K562 (cell line): ENCODE measurements around the gene PRSS21. TPM values are rescaled to one million over a fixed set of nuclear protein-coding genes. Genes with fewer than 3 reads are reported as not detected.

Source experiments
- ATAC-seq: fragments of 200-7000 bp; cut with Tn5 transposase; 3 replicates; pipeline ENCODE4 v1.9.1; 2020; ENCODE audit warnings: moderate library complexity
- BruUV-seq: library from RNA; stranded (reverse); fragments of 400-500 nt; replicated peaks from 2 replicates; lab custom pipeline; 2021; lab: Mats Ljungman, UMichigan
- CTCF ChIA-PET: fragments of 300-600 bp; formaldehyde crosslinking; extraction: SDS; loops from one replicate; lab custom pipeline; 2021; ENCODE audit warnings: low intra/inter-chr PET ratio; lab: Yijun Ruan, JAX
- POLR2A ChIA-PET: fragments of 300-600, 350-650 bp; sonication (Branson Sonifier 250); formaldehyde crosslinking; extraction: SDS; loops from one replicate; lab custom pipeline; 2021; ENCODE audit warnings: antibody characterized with exemption, inconsistent platforms; lab: Yijun Ruan, JAX
- DNase-seq, 4 experiments: peaks; one replicate each; pipeline versions ENCODE4 v3.0.0 to v3.0.0-alpha.2; 2011 to 2018; ENCODE audit warnings: low spot score in 3 of 4, mixed read lengths in 3 of 4; ENCODE audit errors: extremely low read depth in 1 of 4
- FAIRE-seq: peaks from 2 replicates; lab custom pipeline; 2011; peaks lifted over from hg19 to GRCh38; lab: Jason Lieb, UNC
- H2AFZ ChIP-seq: 2 replicates; pipeline ENCODE4 v1.6.0; 2011; ENCODE audit warnings: low read depth, low read length, control low read depth, inconsistent platforms
- H3K27ac ChIP-seq: fragments of 200-600 bp; 3 replicates; pipeline ENCODE4 v1.8.0; 2011; ENCODE audit warnings: low read depth, mild to moderate bottlenecking, control low read depth, inconsistent platforms, low read length, moderate library complexity, mixed read lengths; ENCODE audit errors: extremely low read depth
- H3K27me3 ChIP-seq, 2 experiments: fragments of 300-600 bp in 1 of 2; 2 replicates in 1 of 2; 3 replicates in 1 of 2; pipeline versions ENCODE4 v1.6.0 to v1.8.0; 2011; ENCODE audit warnings: inconsistent platforms in 2 of 2, low read length in 2 of 2, mild to moderate bottlenecking in 1 of 2, mixed read lengths in 1 of 2, moderate library complexity in 1 of 2; ENCODE audit not compliant: control insufficient read depth in 2 of 2, insufficient read depth in 2 of 2
- H3K36me3 ChIP-seq: fragments of 300-600 bp; 3 replicates; pipeline ENCODE4 v1.8.0; 2011; ENCODE audit warnings: mild to moderate bottlenecking, low read length, inconsistent platforms; ENCODE audit not compliant: control insufficient read depth, insufficient read depth
- H3K4me1 ChIP-seq, 2 experiments: fragments of 200-600 bp in 1 of 2; replicated peaks in 1 of 2; 2 replicates in 1 of 2; 3 replicates in 1 of 2; pipeline versions ENCODE4 v1.5.1 to v1.8.0; 2011; ENCODE audit warnings: inconsistent platforms in 2 of 2, low read length in 2 of 2, mild to moderate bottlenecking in 1 of 2, mixed read lengths in 1 of 2, moderate library complexity in 1 of 2; ENCODE audit not compliant: control insufficient read depth in 2 of 2, insufficient read depth in 2 of 2
- H3K4me2 ChIP-seq: 2 replicates; pipeline ENCODE4 v1.6.1; 2011; ENCODE audit warnings: low read length, control low read depth, inconsistent platforms, mixed read lengths; ENCODE audit not compliant: insufficient read depth
- H3K4me3 ChIP-seq: fragments of 200-600 bp; sonication (generic), shearing (Covaris generic); 2 replicates; pipeline ENCODE4 v1.5.1; 2016; ENCODE audit warnings: control low read depth, inconsistent platforms
- H3K79me2 ChIP-seq: fragments of 200-600 bp; 3 replicates; pipeline ENCODE4 v1.8.0; 2011; ENCODE audit warnings: low read length, inconsistent platforms; ENCODE audit not compliant: control insufficient read depth, insufficient read depth
- H3K9ac ChIP-seq, 2 experiments: 2 replicates each; pipeline versions ENCODE4 v1.6.0 to v1.6.1; 2011; ENCODE audit warnings: low read depth in 2 of 2, low read length in 2 of 2, control low read depth in 1 of 2, inconsistent platforms in 1 of 2, mild to moderate bottlenecking in 1 of 2, mixed read lengths in 1 of 2; ENCODE audit not compliant: insufficient read depth in 1 of 2
- H3K9me1 ChIP-seq: one replicate; pipeline ENCODE4 v1.6.0; 2011; ENCODE audit warnings: inconsistent platforms, mild to moderate bottlenecking, low read length, moderate library complexity; ENCODE audit not compliant: control insufficient read depth, insufficient read depth
- H3K9me3 ChIP-seq: replicated peaks from 2 replicates; pipeline ENCODE4 v1.5.1; 2011; ENCODE audit warnings: low read depth, low read length, inconsistent platforms; ENCODE audit not compliant: control insufficient read depth, insufficient read depth
- H4K20me1 ChIP-seq: replicated peaks from 2 replicates; pipeline ENCODE4 v1.6.1; 2011; ENCODE audit warnings: low read length, inconsistent platforms, mixed read lengths; ENCODE audit not compliant: control insufficient read depth, insufficient read depth
- AFF4 ChIP-seq: sonication (generic); formaldehyde crosslinking; IDR thresholded peaks from 2 replicates; pipeline ENCODE4 v1.8.0; 2023; ENCODE audit warnings: mild to moderate bottlenecking, missing genetic modification reagents
- ASH1L ChIP-seq: fragments of 450-650 bp; IDR thresholded peaks from 2 replicates; pipeline ENCODE4 v1.6.1; 2018; ENCODE audit warnings: borderline replicate concordance, mild to moderate bottlenecking, low read depth; ENCODE audit not compliant: partially characterized antibody
- CEBPB ChIP-seq: fragments of 450-650 bp; IDR thresholded peaks from 2 replicates; pipeline ENCODE4 v1.6.1; 2016; ENCODE audit warnings: missing genetic modification characterization, missing compliant biosample characterization
- E2F3 ChIP-seq: fragments of 250-450 bp; sonication (Bioruptor Pico); IDR thresholded peaks from 2 replicates; pipeline ENCODE4 v1.4.0; 2020; ENCODE audit warnings: mild to moderate bottlenecking
- FOS ChIP-seq: IDR thresholded peaks from 3 replicates; pipeline ENCODE4 v1.6.1; 2011; ENCODE audit not compliant: insufficient read length; ENCODE audit errors: extremely low read depth
- GABPA ChIP-seq: fragments of 200-800 bp; sonication (Bioruptor generic); conservative IDR thresholded peaks from 2 replicates; pipeline ENCODE4 v1.6.1; 2016; ENCODE audit warnings: low read depth, missing genetic modification characterization, missing compliant biosample characterization
- MTA2 ChIP-seq: fragments of 450-650 bp; IDR thresholded peaks from 2 replicates; pipeline ENCODE4 v1.6.1; 2016; ENCODE audit warnings: low read depth
- NCOA1 ChIP-seq: fragments of 450-650 bp; IDR thresholded peaks from 2 replicates; pipeline ENCODE4 v1.6.1; 2016; ENCODE audit warnings: low read depth
- NFYB ChIP-seq: IDR thresholded peaks from 2 replicates; pipeline ENCODE4 v1.6.1; 2011; ENCODE audit warnings: mild to moderate bottlenecking, moderate library complexity; ENCODE audit not compliant: insufficient read length; ENCODE audit errors: extremely low read depth
- PHB ChIP-seq: fragments of 250-450 bp; sonication (Bioruptor Pico); IDR thresholded peaks from 2 replicates; pipeline ENCODE4 v1.5.0; 2021
- POLR2AphosphoS2 ChIP-seq: IDR thresholded peaks from 2 replicates; pipeline ENCODE4 v1.6.1; 2012; ENCODE audit warnings: low read length, improper control_type of control experiment
- POLR2G ChIP-seq: fragments of 200-400 bp; formaldehyde crosslinking; IDR thresholded peaks from 2 replicates; pipeline ENCODE4 v1.6.1; 2017; ENCODE audit warnings: low read depth, mild to moderate bottlenecking, antibody characterized with exemption, low read length, moderate library complexity
- TCF7 ChIP-seq: sonication (generic); IDR thresholded peaks from 2 replicates; pipeline ENCODE4 v1.6.1; 2016; ENCODE audit warnings: antibody characterized with exemption, borderline replicate concordance
- ZNF444 ChIP-seq: fragments of 250-450 bp; sonication (Bioruptor Pico); IDR thresholded peaks from 2 replicates; pipeline ENCODE4 v1.4.0; 2020; ENCODE audit warnings: mild to moderate bottlenecking, moderate library complexity
- ZNF655 ChIP-seq: fragments of 250-450 bp; sonication (Bioruptor Pico); IDR thresholded peaks from 2 replicates; pipeline ENCODE4 v1.5.0; 2021
- ZNF695 ChIP-seq: fragments of 450-650 bp; formaldehyde crosslinking; IDR thresholded peaks from 2 replicates; pipeline ENCODE4 v1.4.0; 2020; ENCODE audit warnings: mild to moderate bottlenecking, moderate library complexity
- ZZZ3 ChIP-seq: fragments of 450-650 bp; IDR thresholded peaks from 2 replicates; pipeline ENCODE4 v1.6.1; 2016; ENCODE audit warnings: antibody characterized with exemption, mild to moderate bottlenecking, moderate library complexity
- WGBS: fragments of 100-300 bp; shearing (Covaris generic); methylation state at CpG from one replicate; pipeline ENCODE4 v1.1.6; 2016; ENCODE audit warnings: low coverage, mixed read lengths; ENCODE audit not compliant: insufficient coverage; ENCODE audit errors: missing lambda C conversion rate; 5-methylcytosine and 5-hydroxymethylcytosine counted together
- in situ Hi-C: fragments of 300-500 bp; cut with MboI; formaldehyde crosslinking; loops from 4 replicates; pipeline ENCODE4 v1.15.0; 2018; ENCODE audit warnings: inconsistent platforms, mixed read lengths
- intact Hi-C: fragments of 100-400 bp; cut with micrococcal nuclease; formaldehyde crosslinking; loops from 2 replicates; pipeline ENCODE4 v1.14.2; 2022
- polyA plus RNA-seq, 8 experiments: library from polyadenylated mRNA; depleted of rRNA in 4 of 8; stranded (reverse) in 5 of 8; unstranded in 3 of 8; fragments of >200 nt; fragmentation: Nextera tagmentation in 2 of 8; fragmentation: Illumina TruSeq in 1 of 8; extraction: Ambion mirVana in 2 of 8; extraction: Trizol in 1 of 8; gene quantifications; 2 replicates each; pipeline versions ENCODE4 v1.2.1 to v1.2.3, GENCODE V29; 2011 to 2014; ENCODE audit warnings: inconsistent platforms in 1 of 8, missing spikeins in 1 of 8
- total RNA-seq, 7 experiments: library from RNA; depleted of rRNA in 6 of 7; stranded (reverse); fragments of >200 nt in 6 of 7; fragmentation: Illumina TruSeq in 2 of 7; extraction: Trizol in 2 of 7; gene quantifications; 2 replicates each; pipeline versions ENCODE4 v1.2.1 to v1.2.3, GENCODE V29; 2011 to 2021; ENCODE audit warnings: low replicate concordance in 1 of 7

Gene PRSS21
- total and polyA plus RNA-seq, 9 of the 15 experiments (the other 6 are each of a cell fraction or from before 2014, with no cell fraction given), result 12.1 to 121 (median 61.3) TPM

- TF ChIP-seq FOS, result no peak
- TF ChIP-seq ZNF695 (CRISPR knock-in tag), result no peak
- no peak for TF ChIP-seq ZNF444 (CRISPR knock-in tag)
- TF ChIP-seq E2F3 (CRISPR knock-in tag), result no peak
- no peak for TF ChIP-seq TCF7
Observed at GRCh38 chr16:2768403-2769089, 48.5 kb upstream of the PRSS21 start (continued).

GRCh38 chr16:2769100-2769529, 47.9 kb upstream of the PRSS21 start:
- Histone ChIP-seq H3K4me1 (peaks cover 15 to 60% of the 10 kb centered on the region in 2 experiments; a peak in 4 of 5 replicates), H3K36me3 (peaks cover 99% of the 10 kb centered on the region), H2AFZ (no peak overlapping the region), H3K27me3 (no peaks in the 10 kb centered on the region), H3K9me1 (no peaks in the 10 kb centered on the region), H3K79me2 (peaks cover 44% of the 10 kb centered on the region), H3K9ac (peak overlapping the region in 1 of 2 experiments; percentile 81; a peak in 2 of 4 replicates), H3K27ac (no peak overlapping the region), H3K4me3 (no peak overlapping the region), H3K4me2 (no peak overlapping the region), H4K20me1 (peaks cover 24% of the 10 kb centered on the region), H3K9me3 (peaks cover 3% of the 10 kb centered on the region; the same call in 1 of the 2 replicates)
- POLR2A ChIA-PET, result interaction anchor here (0.5 to 9.0 kb wide), 11 partner anchors 8 to 108 kb away, joined by 3 to 96 read pairs (median 3); partner anchors contain the start of genes ELOB and SRRM2
- CTCF ChIA-PET, result no interaction called here
- no TSS peak for BruUV-seq
- in situ Hi-C loops (no loop called here), intact Hi-C loops (no loop called here)
- DNase-seq, result peak in 2 of 4 experiments; percentile 48 to 50
- ATAC-seq, result no peak
- WGBS, result 57% methylated on average over 6 of the region's 11 CpGs
- FAIRE-seq, result no peak
- TF ChIP-seq ZZZ3, result no peak
- no peak for TF ChIP-seq NCOA1
- TF ChIP-seq GABPA, result no peak
- no peak for TF ChIP-seq NFYB
- no peak for TF ChIP-seq ZNF655
- TF ChIP-seq PHB (CRISPR knock-in tag), result no peak
- peak; percentile 53; the same call in 1 of the 2 replicates for TF ChIP-seq POLR2G
- 0 out of 2 replicates have a peak, but pooled peaks have one; percentile 10 for TF ChIP-seq POLR2AphosphoS2
- TF ChIP-seq ASH1L, result no peak
- 0 out of 2 replicates have a peak, but pooled peaks have one; percentile 49 for TF ChIP-seq AFF4
- no peak for TF ChIP-seq CEBPB (tag)
- no peak for TF ChIP-seq MTA2
